GM23338 (cell line): ENCODE data around the gene EVC. TPM values are rescaled to one million over a fixed set of nuclear protein-coding genes. Genes with fewer than 3 reads are reported as not detected.

Experiments used
- ATAC-seq: fragments of 200-7000 bp; cut with Tn5 transposase; 3 replicates; pipeline ENCODE4 v1.9.1; 2020
- DNase-seq: peaks from one replicate; pipeline ENCODE4 v3.0.0-alpha.2; 2015; ENCODE audit warnings: low spot score
- H2AFZ ChIP-seq: fragments of 200-600 bp; sonication (generic); 2 replicates; pipeline ENCODE4 v1.8.0; 2016; ENCODE audit warnings: antibody characterized with exemption, mild to moderate bottlenecking, moderate library complexity
- H3F3A ChIP-seq: fragments of 200-600 bp; sonication (generic); replicated peaks from 2 replicates; pipeline ENCODE4 v1.8.0; 2017; ENCODE audit warnings: antibody characterized with exemption, mixed run types, low read depth
- H3K27ac ChIP-seq: fragments of 200-600 bp; sonication (generic); 2 replicates; pipeline ENCODE4 v1.6.1; 2016; ENCODE audit warnings: low read depth
- H3K27me3 ChIP-seq: fragments of 200-600 bp; sonication (generic); 2 replicates; pipeline ENCODE4 v1.8.0; 2016; ENCODE audit warnings: mild to moderate bottlenecking, mixed run types, moderate library complexity; ENCODE audit not compliant: insufficient read depth
- H3K36me3 ChIP-seq: fragments of 200-600 bp; sonication (generic); 2 replicates; pipeline ENCODE4 v1.8.0; 2016; ENCODE audit warnings: mild to moderate bottlenecking; ENCODE audit not compliant: insufficient read depth
- H3K4me1 ChIP-seq: fragments of 200-600 bp; sonication (generic); 2 replicates; pipeline ENCODE4 v1.8.0; 2016; ENCODE audit warnings: mild to moderate bottlenecking, moderate library complexity; ENCODE audit not compliant: insufficient read depth
- H3K4me2 ChIP-seq: fragments of 200-600 bp; sonication (generic); 2 replicates; pipeline ENCODE4 v1.7.1; 2017; ENCODE audit warnings: mixed run types
- H3K4me3 ChIP-seq: fragments of 200-600 bp; sonication (generic); 2 replicates; pipeline ENCODE4 v1.6.1; 2016; ENCODE audit warnings: mixed run types
- H3K79me2 ChIP-seq: fragments of 200-600 bp; sonication (generic); replicated peaks from 2 replicates; pipeline ENCODE4 v1.8.0; 2017; ENCODE audit warnings: mild to moderate bottlenecking; ENCODE audit not compliant: insufficient read depth
- H3K9me2 ChIP-seq: fragments of 200-600 bp; sonication (generic); 2 replicates; pipeline ENCODE4 v1.8.0; 2017; ENCODE audit not compliant: insufficient read depth
- H4K20me1 ChIP-seq: fragments of 200-600 bp; sonication (generic); replicated peaks from 2 replicates; pipeline ENCODE4 v1.8.0; 2017; ENCODE audit warnings: mild to moderate bottlenecking; ENCODE audit not compliant: insufficient read depth
- H3K27ac Mint-ChIP-seq: 2 replicates; pipeline ENCODE4 v1.8.0; 2020; ENCODE audit warnings: inconsistent platforms, mild to moderate bottlenecking, moderate library complexity, mixed read lengths
- H3K27me3 Mint-ChIP-seq: 3 replicates; pipeline ENCODE4 v1.8.0; 2022; ENCODE audit warnings: low read depth, mild to moderate bottlenecking, moderate library complexity, mixed read lengths, inconsistent platforms; ENCODE audit not compliant: insufficient read depth, poor library complexity
- H3K36me3 Mint-ChIP-seq: 3 replicates; pipeline ENCODE4 v1.8.0; 2021; ENCODE audit warnings: low read depth, mild to moderate bottlenecking, inconsistent platforms, moderate library complexity, mixed read lengths
- H3K4me1 Mint-ChIP-seq: 3 replicates; pipeline ENCODE4 v1.8.0; 2020; ENCODE audit warnings: mild to moderate bottlenecking, inconsistent platforms, mixed read lengths
- H3K4me3 Mint-ChIP-seq: 3 replicates; pipeline ENCODE4 v1.8.0; 2021; ENCODE audit warnings: moderate library complexity, mild to moderate bottlenecking, inconsistent platforms, mixed read lengths
- H3K9me3 Mint-ChIP-seq: 3 replicates; pipeline ENCODE4 v1.8.0; 2020; ENCODE audit warnings: moderate library complexity, mild to moderate bottlenecking, inconsistent platforms, mixed read lengths
- CREB1 ChIP-seq: fragments of 250-450 bp; sonication (Bioruptor Pico); IDR thresholded peaks from 2 replicates; pipeline ENCODE4 v1.5.0; 2020; ENCODE audit warnings: low read depth, mild to moderate bottlenecking, moderate library complexity
- EZH2 ChIP-seq: fragments of 200-600 bp; sonication (generic); IDR thresholded peaks from one replicate; pipeline ENCODE4 v1.8.0; 2017; ENCODE audit warnings: antibody characterized with exemption, mild to moderate bottlenecking, low read depth; ENCODE audit not compliant: unreplicated experiment
- EZH2phosphoT487 ChIP-seq: fragments of 200-600 bp; sonication (generic); IDR thresholded peaks from one replicate; pipeline ENCODE4 v1.8.1; 2018; ENCODE audit warnings: antibody characterized with exemption; ENCODE audit not compliant: unreplicated experiment
- JUNB ChIP-seq: IDR thresholded peaks from one replicate; pipeline ENCODE4 v1.6.1; 2016; ENCODE audit warnings: antibody characterized with exemption; ENCODE audit not compliant: unreplicated experiment
- NANOG ChIP-seq: IDR thresholded peaks from 2 replicates; pipeline ENCODE4 v1.6.1; 2016; ENCODE audit warnings: antibody characterized with exemption, borderline replicate concordance
- STAT1 ChIP-seq: IDR thresholded peaks from one replicate; pipeline ENCODE4 v1.6.1; 2016; ENCODE audit warnings: antibody characterized with exemption; ENCODE audit not compliant: unreplicated experiment
- ZNF331 ChIP-seq: fragments of 250-450 bp; sonication (Bioruptor Pico); IDR thresholded peaks from 2 replicates; pipeline ENCODE4 v1.5.0; 2020; ENCODE audit warnings: low read depth, mild to moderate bottlenecking, moderate library complexity
- ZNF462 ChIP-seq: fragments of 250-450 bp; sonication (Bioruptor Pico); IDR thresholded peaks from 2 replicates; pipeline ENCODE4 v1.5.0; 2020; ENCODE audit warnings: mild to moderate bottlenecking, moderate library complexity
- polyA plus RNA-seq: library from polyadenylated mRNA; unstranded; fragments of >200 nt; fragmentation: Nextera tagmentation; extraction: Ambion mirVana; gene quantifications from 2 replicates; pipeline ENCODE4 v1.2.1, GENCODE V29; 2016
- total RNA-seq: library from RNA; depleted of rRNA; stranded (reverse); fragments of >200 nt; shearing (Covaris generic); gene quantifications from 2 replicates; pipeline ENCODE4 v1.2.3, GENCODE V29; 2014
- TF ChIP-seq, protein P1 (sequence below): IDR thresholded peaks from one replicate; pipeline ENCODE4 v1.6.1; 2018; ENCODE audit warnings: antibody characterized with exemption; ENCODE audit not compliant: unreplicated experiment
- TF ChIP-seq, protein P2 (sequence below): IDR thresholded peaks from 2 replicates; pipeline ENCODE4 v1.6.1; 2016; ENCODE audit warnings: antibody characterized with exemption

The EVC gene
- total and polyA plus RNA-seq, 2 experiments from 2014 or later: 1.7 to 12.8 TPM

DNA sequence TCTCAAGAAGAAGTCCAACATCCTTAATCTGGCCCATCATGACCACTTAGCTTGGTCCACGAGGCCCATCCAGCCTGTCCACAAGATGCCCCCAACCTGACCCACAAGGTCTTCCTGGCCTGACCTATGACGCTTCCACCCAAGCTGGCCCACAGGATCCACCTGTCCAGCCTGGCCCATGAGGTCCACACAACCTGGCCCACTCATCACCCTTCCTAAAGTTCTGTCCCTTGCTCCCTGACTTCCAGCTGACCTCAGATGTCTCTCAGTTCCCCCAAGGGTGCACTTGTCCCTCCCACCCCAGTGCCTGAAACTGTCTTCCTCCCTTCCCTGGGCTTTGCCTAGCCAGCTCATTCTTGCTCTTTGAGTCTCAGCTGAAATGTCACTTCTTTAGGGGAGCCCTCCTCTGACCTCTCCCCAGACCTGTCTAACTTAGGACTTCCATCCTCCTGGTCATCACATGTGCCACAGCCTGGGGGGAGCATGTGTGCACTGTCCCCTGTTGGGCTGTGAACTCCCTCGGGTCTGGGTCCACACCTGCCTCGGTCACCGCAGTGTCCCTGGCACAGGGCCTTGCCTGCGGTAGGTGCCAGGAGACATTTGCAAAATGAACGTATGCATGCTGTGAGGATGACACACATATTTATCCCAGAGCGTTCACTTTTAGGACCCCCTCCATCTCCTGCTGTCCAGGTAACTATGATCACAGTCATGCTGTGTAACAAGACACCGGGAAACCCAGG, 61.7 kb downstream of the EVC start (continued):
- TF ChIP-seq, protein P1, sequence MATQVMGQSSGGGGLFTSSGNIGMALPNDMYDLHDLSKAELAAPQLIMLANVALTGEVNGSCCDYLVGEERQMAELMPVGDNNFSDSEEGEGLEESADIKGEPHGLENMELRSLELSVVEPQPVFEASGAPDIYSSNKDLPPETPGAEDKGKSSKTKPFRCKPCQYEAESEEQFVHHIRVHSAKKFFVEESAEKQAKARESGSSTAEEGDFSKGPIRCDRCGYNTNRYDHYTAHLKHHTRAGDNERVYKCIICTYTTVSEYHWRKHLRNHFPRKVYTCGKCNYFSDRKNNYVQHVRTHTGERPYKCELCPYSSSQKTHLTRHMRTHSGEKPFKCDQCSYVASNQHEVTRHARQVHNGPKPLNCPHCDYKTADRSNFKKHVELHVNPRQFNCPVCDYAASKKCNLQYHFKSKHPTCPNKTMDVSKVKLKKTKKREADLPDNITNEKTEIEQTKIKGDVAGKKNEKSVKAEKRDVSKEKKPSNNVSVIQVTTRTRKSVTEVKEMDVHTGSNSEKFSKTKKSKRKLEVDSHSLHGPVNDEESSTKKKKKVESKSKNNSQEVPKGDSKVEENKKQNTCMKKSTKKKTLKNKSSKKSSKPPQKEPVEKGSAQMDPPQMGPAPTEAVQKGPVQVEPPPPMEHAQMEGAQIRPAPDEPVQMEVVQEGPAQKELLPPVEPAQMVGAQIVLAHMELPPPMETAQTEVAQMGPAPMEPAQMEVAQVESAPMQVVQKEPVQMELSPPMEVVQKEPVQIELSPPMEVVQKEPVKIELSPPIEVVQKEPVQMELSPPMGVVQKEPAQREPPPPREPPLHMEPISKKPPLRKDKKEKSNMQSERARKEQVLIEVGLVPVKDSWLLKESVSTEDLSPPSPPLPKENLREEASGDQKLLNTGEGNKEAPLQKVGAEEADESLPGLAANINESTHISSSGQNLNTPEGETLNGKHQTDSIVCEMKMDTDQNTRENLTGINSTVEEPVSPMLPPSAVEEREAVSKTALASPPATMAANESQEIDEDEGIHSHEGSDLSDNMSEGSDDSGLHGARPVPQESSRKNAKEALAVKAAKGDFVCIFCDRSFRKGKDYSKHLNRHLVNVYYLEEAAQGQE: no peak
- TF ChIP-seq EZH2phosphoT487: no peak
- TF ChIP-seq NANOG: no peak
- no peak for TF ChIP-seq STAT1

DNA sequence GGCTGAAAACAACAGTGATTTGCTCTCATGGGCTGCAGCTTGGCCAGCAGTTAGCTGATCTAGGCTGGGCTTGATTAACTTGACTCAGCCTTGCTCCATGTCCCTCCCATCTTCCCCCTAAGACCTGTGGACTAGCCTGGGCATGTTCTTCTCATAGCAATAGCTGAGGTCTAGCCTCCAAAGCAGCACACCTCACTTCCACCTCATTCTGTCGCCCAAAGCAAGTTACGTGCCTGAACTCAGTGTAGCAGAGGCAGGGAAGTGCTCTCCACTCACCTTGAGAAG, 62.2 kb downstream of the EVC start:
- Histone ChIP-seq H3K36me3 (peaks cover 8% of the 10 kb centered on the region; the same call in 1 of the 2 replicates), H3K27ac (no peak overlapping the region), H2AFZ (no peak overlapping the region), H3K4me1 (0 out of 2 replicates have a peak, but pooled peaks cover 4% of the 10 kb centered on the region), H3K4me2 (no peak overlapping the region), H3K27me3 (no peaks in the 10 kb centered on the region), H3K79me2 (no peaks in the 10 kb centered on the region), H4K20me1 (no peaks in the 10 kb centered on the region), H3K9me2 (no peaks in the 10 kb centered on the region), H3F3A (no peaks in the 10 kb centered on the region), H3K4me3 (no peak overlapping the region)
- Mint-ChIP-seq H3K4me1 (peaks cover 21% of the 10 kb centered on the region), H3K27me3 (no peaks in the 10 kb centered on the region), H3K36me3 (peaks cover 76% of the 10 kb centered on the region), H3K9me3 (peaks cover 53% of the 10 kb centered on the region), H3K27ac (peak overlapping the region; percentile 57; the same call in 1 of the 2 replicates), H3K4me3 (no peak overlapping the region)
- ATAC-seq (peak; percentile 49), DNase-seq (no peak)
- TF ChIP-seq EZH2 (no peak), ZNF331 (no peak), CREB1 (CRISPR knock-in tag) (no peak), JUNB (no peak), ZNF462 (no peak)
- TF ChIP-seq, protein P1: no peak
- TF ChIP-seq, protein P2, sequence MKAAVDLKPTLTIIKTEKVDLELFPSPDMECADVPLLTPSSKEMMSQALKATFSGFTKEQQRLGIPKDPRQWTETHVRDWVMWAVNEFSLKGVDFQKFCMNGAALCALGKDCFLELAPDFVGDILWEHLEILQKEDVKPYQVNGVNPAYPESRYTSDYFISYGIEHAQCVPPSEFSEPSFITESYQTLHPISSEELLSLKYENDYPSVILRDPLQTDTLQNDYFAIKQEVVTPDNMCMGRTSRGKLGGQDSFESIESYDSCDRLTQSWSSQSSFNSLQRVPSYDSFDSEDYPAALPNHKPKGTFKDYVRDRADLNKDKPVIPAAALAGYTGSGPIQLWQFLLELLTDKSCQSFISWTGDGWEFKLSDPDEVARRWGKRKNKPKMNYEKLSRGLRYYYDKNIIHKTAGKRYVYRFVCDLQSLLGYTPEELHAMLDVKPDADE: no peak
